Breast epithelium (tissue), 3 donors: ENCODE data around the gene TJP1.

Source experiments
- POLR2A ChIP-seq: fragments of 450-650 bp; IDR thresholded peaks from one replicate; pipeline ENCODE4 v1.6.1; 2016; ENCODE audit warnings: antibody characterized with exemption, mild to moderate bottlenecking, moderate library complexity
- POLR2AphosphoS5 ChIP-seq, 3 donors: sonication (generic); formaldehyde crosslinking; IDR thresholded peaks; one replicate each; pipeline ENCODE4 v1.6.1; 2017; ENCODE audit warnings: antibody characterized with exemption in 3 of 3

GRCh38 chr15:29765898-29766527 is 56.3 kb downstream of the TJP1 start:
- no peak for TF ChIP-seq POLR2A
- TF ChIP-seq POLR2AphosphoS5 (IDR thresholded peaks at IDR 0.05), result no peak
